Neural cell (in vitro differentiated cells): ENCODE results near the gene GJA9. TPM values are rescaled to one million over a fixed set of nuclear protein-coding genes. Genes with fewer than 3 reads are reported as not detected.

Source experiments
- H2AFZ ChIP-seq: fragments of 200-600, 300-800 bp; sonication (generic), shearing (Covaris generic); 2 replicates; pipeline ENCODE4 v1.6.0; 2014; ENCODE audit warnings: low read depth, mild to moderate bottlenecking, antibody characterized with exemption, low read length, moderate library complexity
- H3F3A ChIP-seq: fragments of 200-600 bp; shearing (Covaris generic); 2 replicates; pipeline ENCODE4 v1.6.1; 2016; ENCODE audit warnings: mild to moderate bottlenecking, moderate library complexity, mixed read lengths, antibody characterized with exemption, low read length; ENCODE audit not compliant: insufficient read depth, poor library complexity, severe bottlenecking
- H3K27ac ChIP-seq: fragments of 200-600, 300-800 bp; sonication (generic), shearing (Covaris generic); 2 replicates; pipeline ENCODE4 v1.5.1; 2014; ENCODE audit warnings: mild to moderate bottlenecking, low read length, moderate library complexity
- H3K27me3 ChIP-seq: fragments of 300-800, 200-600 bp; sonication (generic), shearing (Covaris generic); 2 replicates; pipeline ENCODE4 v1.6.0; 2014; ENCODE audit warnings: mild to moderate bottlenecking, low read depth, low read length, moderate library complexity; ENCODE audit not compliant: insufficient read depth
- H3K36me3 ChIP-seq: fragments of 300-800, 200-600 bp; sonication (generic), shearing (Covaris generic); 2 replicates; pipeline ENCODE4 v1.5.1; 2014; ENCODE audit warnings: mild to moderate bottlenecking, antibody characterized with exemption, low read length, moderate library complexity; ENCODE audit not compliant: insufficient read depth
- H3K4me2 ChIP-seq: fragments of 300-800, 200-600 bp; sonication (generic), shearing (Covaris generic); 2 replicates; pipeline ENCODE4 v1.6.0; 2014; ENCODE audit warnings: mild to moderate bottlenecking, low read length
- H3K4me3 ChIP-seq: fragments of 300-800, 200-600 bp; sonication (generic), shearing (Covaris generic); 2 replicates; pipeline ENCODE4 v1.5.1; 2014; ENCODE audit warnings: mild to moderate bottlenecking, low read length, moderate library complexity
- H3K79me2 ChIP-seq: fragments of 200-600 bp; shearing (Covaris generic); replicated peaks from 2 replicates; pipeline ENCODE4 v1.6.0; 2014; ENCODE audit warnings: mild to moderate bottlenecking, low read length, moderate library complexity; ENCODE audit not compliant: insufficient read depth
- H3K9ac ChIP-seq: fragments of 300-800, 200-600 bp; sonication (generic), shearing (Covaris generic); 2 replicates; pipeline ENCODE4 v1.6.1; 2016; ENCODE audit warnings: mild to moderate bottlenecking, low read length, mixed read lengths
- H3K9me2 ChIP-seq: fragments of 200-600 bp; shearing (Covaris generic); 2 replicates; pipeline ENCODE4 v1.6.1; 2016; ENCODE audit warnings: mild to moderate bottlenecking, low read length, mixed read lengths; ENCODE audit not compliant: insufficient read depth
- H3K9me3 ChIP-seq: fragments of 200-600, 300-800 bp; sonication (generic), shearing (Covaris generic); 2 replicates; pipeline ENCODE4 v1.6.1; 2016; ENCODE audit warnings: mild to moderate bottlenecking, mixed run types, low read length, moderate library complexity, mixed read lengths
- H4K20me1 ChIP-seq: fragments of 200-600 bp; shearing (Covaris generic); 2 replicates; pipeline ENCODE4 v1.6.1; 2016; ENCODE audit warnings: mild to moderate bottlenecking, mixed run types; ENCODE audit not compliant: insufficient read depth
- CTCF ChIP-seq: fragments of 450-650 bp; IDR thresholded peaks from 2 replicates; pipeline ENCODE4 v1.5.1; 2014; ENCODE audit warnings: antibody characterized with exemption, mild to moderate bottlenecking, moderate library complexity; ENCODE audit not compliant: poor library complexity, severe bottlenecking
- EP300 ChIP-seq: fragments of 450-650 bp; conservative IDR thresholded peaks from 2 replicates; pipeline ENCODE4 v1.6.1; 2014; ENCODE audit warnings: antibody characterized with exemption, mild to moderate bottlenecking, moderate library complexity; ENCODE audit not compliant: poor library complexity, severe bottlenecking
- EZH2 ChIP-seq: fragments of 200-600, 300-800 bp; shearing (Covaris generic), sonication (generic); IDR thresholded peaks from 2 replicates; pipeline ENCODE4 v1.6.1; 2014; ENCODE audit warnings: antibody characterized with exemption, low read length, borderline replicate concordance, mild to moderate bottlenecking; ENCODE audit not compliant: insufficient read depth, poor library complexity, severe bottlenecking
- MXI1 ChIP-seq: fragments of 450-650 bp; conservative IDR thresholded peaks from 2 replicates; pipeline ENCODE4 v1.6.1; 2014; ENCODE audit warnings: antibody characterized with exemption, mild to moderate bottlenecking; ENCODE audit not compliant: poor library complexity, severe bottlenecking
- POLR2AphosphoS5 ChIP-seq: IDR thresholded peaks from 2 replicates; pipeline ENCODE4 v1.6.1; 2012
- RAD21 ChIP-seq: fragments of 450-650 bp; conservative IDR thresholded peaks from 2 replicates; pipeline ENCODE4 v1.6.1; 2014; ENCODE audit warnings: antibody characterized with exemption, mild to moderate bottlenecking, moderate library complexity
- SMC3 ChIP-seq: fragments of 450-650 bp; conservative IDR thresholded peaks from 2 replicates; pipeline ENCODE4 v1.6.1; 2014; ENCODE audit warnings: antibody characterized with exemption, mild to moderate bottlenecking, moderate library complexity; ENCODE audit not compliant: poor library complexity
- TAF1 ChIP-seq: IDR thresholded peaks from 2 replicates; pipeline ENCODE4 v1.6.1; 2012; ENCODE audit warnings: low read depth
- polyA plus RNA-seq: library from polyadenylated mRNA; depleted of rRNA; stranded (reverse); fragments of >200 nt; gene quantifications from 2 replicates; pipeline ENCODE4 v1.2.3, GENCODE V29; 2014
- TF ChIP-seq, protein P1 (sequence below): IDR thresholded peaks from 2 replicates; pipeline ENCODE4 v1.6.1; 2012; ENCODE audit warnings: borderline replicate concordance

Gene GJA9
- polyA plus RNA-seq, 1 donor from 2014 or later: not detected

DNA sequence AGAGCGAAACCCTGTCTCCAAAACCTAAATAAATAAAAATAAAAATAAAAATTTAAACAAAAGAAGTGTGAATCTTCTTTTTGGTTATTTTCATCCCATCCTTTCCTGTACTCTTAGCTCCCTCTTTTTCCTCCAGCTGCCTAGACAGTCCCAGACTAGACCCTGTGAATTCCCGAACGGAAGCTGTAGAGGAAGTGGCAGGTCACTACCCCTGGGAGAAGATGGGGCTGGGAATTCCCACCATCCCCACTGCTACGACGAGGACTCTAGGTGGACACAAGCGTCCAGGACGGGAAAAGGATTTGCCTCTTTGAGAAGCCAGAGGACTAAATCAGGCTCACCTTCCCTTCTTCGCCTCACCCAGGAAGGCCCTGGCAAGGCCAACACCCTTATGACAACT, 47.7 kb upstream of the GJA9 start:
- H2AFZ ChIP-seq: no peak overlapping the region
- no peak for TF ChIP-seq CTCF
- TF ChIP-seq EZH2: no peak
- no peaks in the 10 kb centered on the region for H3K27me3 ChIP-seq
- no peaks in the 10 kb centered on the region for H3F3A ChIP-seq
- H3K4me2 ChIP-seq: no peak overlapping the region
- H3K4me3 ChIP-seq: no peak overlapping the region
- H4K20me1 ChIP-seq: no peaks in the 10 kb centered on the region
- no peaks in the 10 kb centered on the region for H3K36me3 ChIP-seq
- no peak overlapping the region for H3K9ac ChIP-seq
- no peaks in the 10 kb centered on the region for H3K9me2 ChIP-seq
- H3K27ac ChIP-seq: no peak overlapping the region
- H3K79me2 ChIP-seq: no peaks in the 10 kb centered on the region
- H3K9me3 ChIP-seq: no peaks in the 10 kb centered on the region

GRCh38 chr1:38926091-38926490, 44.7 kb upstream of the GJA9 start:
- no peaks in the 10 kb centered on the region for H3K36me3 ChIP-seq
- no peaks in the 10 kb centered on the region for H3K9me2 ChIP-seq
- H4K20me1 ChIP-seq: no peaks in the 10 kb centered on the region
- H3K9me3 ChIP-seq: no peaks in the 10 kb centered on the region
- H3K27ac ChIP-seq: no peak overlapping the region
- no peak overlapping the region for H3K4me2 ChIP-seq
- TF ChIP-seq CTCF: no peak
- TF ChIP-seq RAD21: no peak
- TF ChIP-seq, protein P1, sequence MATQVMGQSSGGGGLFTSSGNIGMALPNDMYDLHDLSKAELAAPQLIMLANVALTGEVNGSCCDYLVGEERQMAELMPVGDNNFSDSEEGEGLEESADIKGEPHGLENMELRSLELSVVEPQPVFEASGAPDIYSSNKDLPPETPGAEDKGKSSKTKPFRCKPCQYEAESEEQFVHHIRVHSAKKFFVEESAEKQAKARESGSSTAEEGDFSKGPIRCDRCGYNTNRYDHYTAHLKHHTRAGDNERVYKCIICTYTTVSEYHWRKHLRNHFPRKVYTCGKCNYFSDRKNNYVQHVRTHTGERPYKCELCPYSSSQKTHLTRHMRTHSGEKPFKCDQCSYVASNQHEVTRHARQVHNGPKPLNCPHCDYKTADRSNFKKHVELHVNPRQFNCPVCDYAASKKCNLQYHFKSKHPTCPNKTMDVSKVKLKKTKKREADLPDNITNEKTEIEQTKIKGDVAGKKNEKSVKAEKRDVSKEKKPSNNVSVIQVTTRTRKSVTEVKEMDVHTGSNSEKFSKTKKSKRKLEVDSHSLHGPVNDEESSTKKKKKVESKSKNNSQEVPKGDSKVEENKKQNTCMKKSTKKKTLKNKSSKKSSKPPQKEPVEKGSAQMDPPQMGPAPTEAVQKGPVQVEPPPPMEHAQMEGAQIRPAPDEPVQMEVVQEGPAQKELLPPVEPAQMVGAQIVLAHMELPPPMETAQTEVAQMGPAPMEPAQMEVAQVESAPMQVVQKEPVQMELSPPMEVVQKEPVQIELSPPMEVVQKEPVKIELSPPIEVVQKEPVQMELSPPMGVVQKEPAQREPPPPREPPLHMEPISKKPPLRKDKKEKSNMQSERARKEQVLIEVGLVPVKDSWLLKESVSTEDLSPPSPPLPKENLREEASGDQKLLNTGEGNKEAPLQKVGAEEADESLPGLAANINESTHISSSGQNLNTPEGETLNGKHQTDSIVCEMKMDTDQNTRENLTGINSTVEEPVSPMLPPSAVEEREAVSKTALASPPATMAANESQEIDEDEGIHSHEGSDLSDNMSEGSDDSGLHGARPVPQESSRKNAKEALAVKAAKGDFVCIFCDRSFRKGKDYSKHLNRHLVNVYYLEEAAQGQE: no peak
- TF ChIP-seq POLR2AphosphoS5: no peak
- no peak for TF ChIP-seq TAF1
- no peak for TF ChIP-seq MXI1
- no peak for TF ChIP-seq EZH2
- no peak for TF ChIP-seq SMC3
- TF ChIP-seq EP300: no peak
- H3K27me3 ChIP-seq: no peaks in the 10 kb centered on the region
- H3K9ac ChIP-seq: no peak overlapping the region
- no peak overlapping the region for H2AFZ ChIP-seq
- no peaks in the 10 kb centered on the region for H3K79me2 ChIP-seq
- H3K4me3 ChIP-seq: no peak overlapping the region
- H3F3A ChIP-seq: no peaks in the 10 kb centered on the region
